Ishikawa (cell line): Measurements from ENCODE around the gene ATG14.

Experiments used
- CEBPB ChIP-seq: IDR thresholded peaks from 2 replicates; pipeline ENCODE4 v1.6.1; 2012
- EP300 ChIP-seq: IDR thresholded peaks from 2 replicates; pipeline ENCODE4 v1.6.1; 2012; ENCODE audit warnings: borderline replicate concordance
- TAF1 ChIP-seq: IDR thresholded peaks from 2 replicates; pipeline ENCODE4 v1.6.1; 2012; ENCODE audit warnings: low read depth, mild to moderate bottlenecking
- YY1 ChIP-seq: IDR thresholded peaks from 2 replicates; pipeline ENCODE4 v1.6.1; 2012; ENCODE audit warnings: low read depth

- TF ChIP-seq CEBPB (no peak; the same call in 1 of the 2 replicates), TAF1 (peak; percentile 82; the same call in 1 of the 2 replicates), YY1 (peak; percentile 99), EP300 (peak; percentile 44; the same call in 1 of the 2 replicates)
Measured at GRCh38 chr14:55411426-55412389, at the start of gene ATG14.
